K562 (cell line): ENCODE measurements around the gene EGR1. TPM values are rescaled to one million over a fixed set of nuclear protein-coding genes. Genes with fewer than 3 reads are reported as not detected.

ENCODE experiments used
- EGR1 ChIP-seq: fragments of 450-650 bp; conservative IDR thresholded peaks from 2 replicates; pipeline ENCODE4 v1.6.1; 2017; ENCODE audit warnings: mild to moderate bottlenecking
- GABPB1 ChIP-seq: sonication (generic); formaldehyde crosslinking; IDR thresholded peaks from 2 replicates; pipeline ENCODE4 v1.8.0; 2022; ENCODE audit warnings: mild to moderate bottlenecking, missing genetic modification reagents
- HMGN3 ChIP-seq: IDR thresholded peaks from 2 replicates; pipeline ENCODE4 v1.6.1; 2011; ENCODE audit warnings: borderline replicate concordance, low read depth, mild to moderate bottlenecking, mixed read lengths, low read length; ENCODE audit not compliant: insufficient read length; ENCODE audit errors: extremely low read depth
- IRF2 ChIP-seq: sonication (generic); formaldehyde crosslinking; IDR thresholded peaks from 2 replicates; pipeline ENCODE4 v1.8.1; 2022; ENCODE audit warnings: mild to moderate bottlenecking, missing genetic modification reagents
- MAFF ChIP-seq: IDR thresholded peaks from 2 replicates; pipeline ENCODE4 v1.6.1; 2012; ENCODE audit warnings: low read length, improper control_type of control experiment
- NFRKB ChIP-seq: fragments of 450-650 bp; IDR thresholded peaks from 2 replicates; pipeline ENCODE4 v1.6.1; 2016; ENCODE audit warnings: low read depth
- RBM14 ChIP-seq: fragments of 200-400 bp; formaldehyde crosslinking; IDR thresholded peaks from 2 replicates; pipeline ENCODE4 v1.6.1; 2018; ENCODE audit warnings: low read depth, mild to moderate bottlenecking, low read length, moderate library complexity, borderline replicate concordance; ENCODE audit not compliant: insufficient read depth
- RBM22 ChIP-seq: fragments of 200-400 bp; formaldehyde crosslinking; IDR thresholded peaks from 2 replicates; pipeline ENCODE4 v1.6.1; 2018; ENCODE audit warnings: low read length, low read depth; ENCODE audit not compliant: poor library complexity, severe bottlenecking
- TRIM24 ChIP-seq, 2 experiments: fragments of 450-650 bp; IDR thresholded peaks; 2 replicates each; pipeline ENCODE4 v1.6.1; 2016
- U2AF1 ChIP-seq: fragments of 200-400 bp; formaldehyde crosslinking; optimal IDR thresholded peaks from 2 replicates; pipeline ENCODE3; 2017; ENCODE audit warnings: mild to moderate bottlenecking, low read depth, low read length, moderate library complexity
- XRCC5 ChIP-seq: fragments of 200-400 bp; formaldehyde crosslinking; IDR thresholded peaks from 2 replicates; pipeline ENCODE4 v1.6.1; 2017; ENCODE audit warnings: low read depth, mild to moderate bottlenecking, low read length
- ZNF263 ChIP-seq: sonication (generic); formaldehyde crosslinking; IDR thresholded peaks from 2 replicates; pipeline ENCODE4 v1.8.0; 2022; ENCODE audit warnings: mild to moderate bottlenecking, missing genetic modification reagents, borderline replicate concordance
- ZNF589 ChIP-seq: fragments of 200-800 bp; sonication (Bioruptor generic); IDR thresholded peaks from 2 replicates; pipeline ENCODE4 v1.6.1; 2016; ENCODE audit warnings: low read depth, missing genetic modification characterization, missing compliant biosample characterization
- polyA plus RNA-seq, 8 experiments: library from polyadenylated mRNA; depleted of rRNA in 4 of 8; stranded (reverse) in 5 of 8; unstranded in 3 of 8; fragments of >200 nt; fragmentation: Nextera tagmentation in 2 of 8; fragmentation: Illumina TruSeq in 1 of 8; extraction: Ambion mirVana in 2 of 8; extraction: Trizol in 1 of 8; gene quantifications; 2 replicates each; pipeline versions ENCODE4 v1.2.1 to v1.2.3, GENCODE V29; 2011 to 2014; ENCODE audit warnings: inconsistent platforms in 1 of 8, missing spikeins in 1 of 8
- total RNA-seq, 7 experiments: library from RNA; depleted of rRNA in 6 of 7; stranded (reverse); fragments of >200 nt in 6 of 7; fragmentation: Illumina TruSeq in 2 of 7; extraction: Trizol in 2 of 7; gene quantifications; 2 replicates each; pipeline versions ENCODE4 v1.2.1 to v1.2.3, GENCODE V29; 2011 to 2021; ENCODE audit warnings: low replicate concordance in 1 of 7
- TF ChIP-seq, protein P1 (sequence below): sonication (generic); formaldehyde crosslinking; IDR thresholded peaks from 2 replicates; pipeline ENCODE4 v1.8.0; 2023; ENCODE audit warnings: mild to moderate bottlenecking, missing genetic modification reagents
- TF ChIP-seq, protein P2 (sequence below): IDR thresholded peaks from 2 replicates; pipeline ENCODE4 v1.6.1; 2011; ENCODE audit not compliant: insufficient read length; ENCODE audit errors: extremely low read depth
- TF ChIP-seq, protein P3 (sequence below): sonication (generic); formaldehyde crosslinking; IDR thresholded peaks from 2 replicates; pipeline ENCODE4 v1.8.1; 2022; ENCODE audit warnings: missing genetic modification reagents
- TF ChIP-seq, protein P4 (sequence below): fragments of 250-450 bp; sonication (Bioruptor Pico); IDR thresholded peaks from 2 replicates; pipeline ENCODE4 v1.5.0; 2021
- TF ChIP-seq, protein P5 (sequence below), 2 experiments: fragments of 450-650 bp in 1 of 2; sonication (generic) in 1 of 2; formaldehyde crosslinking in 1 of 2; IDR thresholded peaks in 1 of 2; conservative IDR thresholded peaks in 1 of 2; 2 replicates each; pipeline versions ENCODE4 v1.6.1 to v1.8.1; 2016 to 2023; ENCODE audit warnings: mild to moderate bottlenecking in 2 of 2, moderate library complexity in 2 of 2, inconsistent platforms in 1 of 2, missing genetic modification reagents in 1 of 2

Gene EGR1
- total and polyA plus RNA-seq, 9 of the 15 experiments (the other 6 are each of a cell fraction or from before 2014, with no cell fraction given), result 1.3 to 132 (median 21.5) TPM

DNA sequence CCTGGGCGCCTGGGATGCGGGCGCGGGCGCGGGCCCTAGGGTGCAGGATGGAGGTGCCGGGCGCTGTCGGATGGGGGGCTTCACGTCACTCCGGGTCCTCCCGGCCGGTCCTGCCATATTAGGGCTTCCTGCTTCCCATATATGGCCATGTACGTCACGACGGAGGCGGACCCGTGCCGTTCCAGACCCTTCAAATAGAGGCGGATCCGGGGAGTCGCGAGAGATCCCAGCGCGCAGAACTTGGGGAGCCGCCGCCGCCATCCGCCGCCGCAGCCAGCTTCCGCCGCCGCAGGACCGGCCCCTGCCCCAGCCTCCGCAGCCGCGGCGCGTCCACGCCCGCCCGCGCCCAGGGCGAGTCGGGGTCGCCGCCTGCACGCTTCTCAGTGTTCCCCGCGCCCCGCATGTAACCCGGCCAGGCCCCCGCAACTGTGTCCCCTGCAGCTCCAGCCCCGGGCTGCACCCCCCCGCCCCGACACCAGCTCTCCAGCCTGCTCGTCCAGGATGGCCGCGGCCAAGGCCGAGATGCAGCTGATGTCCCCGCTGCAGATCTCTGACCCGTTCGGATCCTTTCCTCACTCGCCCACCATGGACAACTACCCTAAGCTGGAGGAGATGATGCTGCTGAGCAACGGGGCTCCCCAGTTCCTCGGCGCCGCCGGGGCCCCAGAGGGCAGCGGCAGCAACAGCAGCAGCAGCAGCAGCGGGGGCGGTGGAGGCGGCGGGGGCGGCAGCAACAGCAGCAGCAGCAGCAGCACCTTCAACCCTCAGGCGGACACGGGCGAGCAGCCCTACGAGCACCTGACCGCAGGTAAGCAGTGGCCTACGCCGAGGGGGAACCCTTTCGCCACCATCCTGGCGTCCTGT lies at the start of gene EGR1 (continued):
- peak; percentile 18 for TF ChIP-seq XRCC5
- peak; percentile 98 for TF ChIP-seq EGR1
- TF ChIP-seq U2AF1, result peak; percentile 94
- TF ChIP-seq, protein P1, sequence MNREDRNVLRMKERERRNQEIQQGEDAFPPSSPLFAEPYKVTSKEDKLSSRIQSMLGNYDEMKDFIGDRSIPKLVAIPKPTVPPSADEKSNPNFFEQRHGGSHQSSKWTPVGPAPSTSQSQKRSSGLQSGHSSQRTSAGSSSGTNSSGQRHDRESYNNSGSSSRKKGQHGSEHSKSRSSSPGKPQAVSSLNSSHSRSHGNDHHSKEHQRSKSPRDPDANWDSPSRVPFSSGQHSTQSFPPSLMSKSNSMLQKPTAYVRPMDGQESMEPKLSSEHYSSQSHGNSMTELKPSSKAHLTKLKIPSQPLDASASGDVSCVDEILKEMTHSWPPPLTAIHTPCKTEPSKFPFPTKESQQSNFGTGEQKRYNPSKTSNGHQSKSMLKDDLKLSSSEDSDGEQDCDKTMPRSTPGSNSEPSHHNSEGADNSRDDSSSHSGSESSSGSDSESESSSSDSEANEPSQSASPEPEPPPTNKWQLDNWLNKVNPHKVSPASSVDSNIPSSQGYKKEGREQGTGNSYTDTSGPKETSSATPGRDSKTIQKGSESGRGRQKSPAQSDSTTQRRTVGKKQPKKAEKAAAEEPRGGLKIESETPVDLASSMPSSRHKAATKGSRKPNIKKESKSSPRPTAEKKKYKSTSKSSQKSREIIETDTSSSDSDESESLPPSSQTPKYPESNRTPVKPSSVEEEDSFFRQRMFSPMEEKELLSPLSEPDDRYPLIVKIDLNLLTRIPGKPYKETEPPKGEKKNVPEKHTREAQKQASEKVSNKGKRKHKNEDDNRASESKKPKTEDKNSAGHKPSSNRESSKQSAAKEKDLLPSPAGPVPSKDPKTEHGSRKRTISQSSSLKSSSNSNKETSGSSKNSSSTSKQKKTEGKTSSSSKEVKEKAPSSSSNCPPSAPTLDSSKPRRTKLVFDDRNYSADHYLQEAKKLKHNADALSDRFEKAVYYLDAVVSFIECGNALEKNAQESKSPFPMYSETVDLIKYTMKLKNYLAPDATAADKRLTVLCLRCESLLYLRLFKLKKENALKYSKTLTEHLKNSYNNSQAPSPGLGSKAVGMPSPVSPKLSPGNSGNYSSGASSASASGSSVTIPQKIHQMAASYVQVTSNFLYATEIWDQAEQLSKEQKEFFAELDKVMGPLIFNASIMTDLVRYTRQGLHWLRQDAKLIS (CRISPR knock-in tag), result peak; percentile 100
- TF ChIP-seq, protein P2, sequence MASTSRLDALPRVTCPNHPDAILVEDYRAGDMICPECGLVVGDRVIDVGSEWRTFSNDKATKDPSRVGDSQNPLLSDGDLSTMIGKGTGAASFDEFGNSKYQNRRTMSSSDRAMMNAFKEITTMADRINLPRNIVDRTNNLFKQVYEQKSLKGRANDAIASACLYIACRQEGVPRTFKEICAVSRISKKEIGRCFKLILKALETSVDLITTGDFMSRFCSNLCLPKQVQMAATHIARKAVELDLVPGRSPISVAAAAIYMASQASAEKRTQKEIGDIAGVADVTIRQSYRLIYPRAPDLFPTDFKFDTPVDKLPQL, result peak; percentile 95
- TF ChIP-seq, protein P3, sequence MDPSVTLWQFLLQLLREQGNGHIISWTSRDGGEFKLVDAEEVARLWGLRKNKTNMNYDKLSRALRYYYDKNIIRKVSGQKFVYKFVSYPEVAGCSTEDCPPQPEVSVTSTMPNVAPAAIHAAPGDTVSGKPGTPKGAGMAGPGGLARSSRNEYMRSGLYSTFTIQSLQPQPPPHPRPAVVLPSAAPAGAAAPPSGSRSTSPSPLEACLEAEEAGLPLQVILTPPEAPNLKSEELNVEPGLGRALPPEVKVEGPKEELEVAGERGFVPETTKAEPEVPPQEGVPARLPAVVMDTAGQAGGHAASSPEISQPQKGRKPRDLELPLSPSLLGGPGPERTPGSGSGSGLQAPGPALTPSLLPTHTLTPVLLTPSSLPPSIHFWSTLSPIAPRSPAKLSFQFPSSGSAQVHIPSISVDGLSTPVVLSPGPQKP, result peak; percentile 96
- peak; percentile 71; the same call in 1 of the 2 replicates for TF ChIP-seq GABPB1
- peak; percentile 7; the same call in 1 of the 2 replicates for TF ChIP-seq IRF2 (CRISPR knock-in tag)
- TF ChIP-seq ZNF263 (CRISPR knock-in tag), result peak; percentile 65
- peak; percentile 99 for TF ChIP-seq RBM22
- TF ChIP-seq, protein P4, sequence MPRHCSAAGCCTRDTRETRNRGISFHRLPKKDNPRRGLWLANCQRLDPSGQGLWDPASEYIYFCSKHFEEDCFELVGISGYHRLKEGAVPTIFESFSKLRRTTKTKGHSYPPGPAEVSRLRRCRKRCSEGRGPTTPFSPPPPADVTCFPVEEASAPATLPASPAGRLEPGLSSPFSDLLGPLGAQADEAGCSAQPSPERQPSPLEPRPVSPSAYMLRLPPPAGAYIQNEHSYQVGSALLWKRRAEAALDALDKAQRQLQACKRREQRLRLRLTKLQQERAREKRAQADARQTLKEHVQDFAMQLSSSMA (CRISPR knock-in tag), result no peak; the same call in 1 of the 2 replicates
- TF ChIP-seq ZNF589 (CRISPR knock-in tag), result 0 out of 2 replicates have a peak, but pooled peaks have one; percentile 39
- TF ChIP-seq HMGN3, result peak; percentile 74
- TF ChIP-seq, protein P5, sequence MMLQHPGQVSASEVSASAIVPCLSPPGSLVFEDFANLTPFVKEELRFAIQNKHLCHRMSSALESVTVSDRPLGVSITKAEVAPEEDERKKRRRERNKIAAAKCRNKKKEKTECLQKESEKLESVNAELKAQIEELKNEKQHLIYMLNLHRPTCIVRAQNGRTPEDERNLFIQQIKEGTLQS (IDR thresholded peaks at IDR 0.05), result no peak
- TF ChIP-seq, protein P5 (CRISPR knock-in tag; conservative IDR thresholded peaks at IDR 0.05), result 0 out of 2 replicates have a peak, but pooled peaks have one; percentile 54
- TF ChIP-seq NFRKB, result no peak
- 0 out of 4 replicates have a peak, but pooled peaks of 1 of the 2 experiments have one; percentile 11 for TF ChIP-seq TRIM24 (IDR thresholded peaks at IDR 0.05)
- no peak for TF ChIP-seq MAFF
- peak; percentile 86; the same call in 1 of the 2 replicates for TF ChIP-seq RBM14
